Fibroblast of upper back skin (primary cell): ENCODE measurements around the gene RGS6.
"Not testable (repeated sequence)": the region's sequence is repeated elsewhere in the genome, so short reads cannot be mapped to it uniquely, and the experiment has no call there.

ENCODE experiments used
- DNase-seq: peaks from one replicate; pipeline ENCODE4 v3.0.0-alpha.2; 2013

The RGS6 gene

GRCh38 chr14:72472845-72473244 lies 540.6 kb downstream of the RGS6 start:
- no peak for DNase-seq

- peak; percentile 64 for DNase-seq
Observed at GRCh38 chr14:72476657-72477499, 544.6 kb downstream of the RGS6 start.

GRCh38 chr14:72477578-72477977 lies 545.3 kb downstream of the RGS6 start:
- not testable (repeated sequence) for DNase-seq

- no peak for DNase-seq
Observed at GRCh38 chr14:72478471-72478893, 546.3 kb downstream of the RGS6 start.

GRCh38 chr14:72479461-72479931 lies 547.3 kb downstream of the RGS6 start:
- DNase-seq, result no peak

GRCh38 chr14:72480464-72481243 lies 548.4 kb downstream of the RGS6 start:
- no peak for DNase-seq

- no peak for DNase-seq
Observed at GRCh38 chr14:72483311-72483710, 551.1 kb downstream of the RGS6 start.

- no peak for DNase-seq
Observed at GRCh38 chr14:72485695-72486094, 553.5 kb downstream of the RGS6 start.

- DNase-seq, result no peak
Observed at GRCh38 chr14:72488514-72488913, 556.3 kb downstream of the RGS6 start.

GRCh38 chr14:72492196-72492595 lies 560.0 kb downstream of the RGS6 start:
- no peak for DNase-seq

- DNase-seq, result no peak
Observed at GRCh38 chr14:72495668-72496067, 563.4 kb downstream of the RGS6 start.

- no peak for DNase-seq
Observed at GRCh38 chr14:72498646-72499045, 566.4 kb downstream of the RGS6 start.

- no peak for DNase-seq
Observed at GRCh38 chr14:72499746-72500145, 567.5 kb downstream of the RGS6 start.

GRCh38 chr14:72500234-72500838 lies 568.1 kb downstream of the RGS6 start:
- DNase-seq, result no peak

GRCh38 chr14:72501439-72501838 lies 569.2 kb downstream of the RGS6 start:
- no peak for DNase-seq

GRCh38 chr14:72503271-72503670 lies 571.0 kb downstream of the RGS6 start:
- DNase-seq, result no peak

- peak; percentile 40 for DNase-seq
Observed at GRCh38 chr14:72503696-72504368, 571.6 kb downstream of the RGS6 start.

- no peak for DNase-seq
Observed at GRCh38 chr14:72510566-72510965, 578.3 kb downstream of the RGS6 start.

GRCh38 chr14:72512281-72512680 lies 580.1 kb downstream of the RGS6 start:
- no peak for DNase-seq

GRCh38 chr14:72512925-72513324 lies 580.7 kb downstream of the RGS6 start:
- DNase-seq, result no peak

- DNase-seq, result no peak
Observed at GRCh38 chr14:72513346-72513745, 581.1 kb downstream of the RGS6 start.

- DNase-seq, result peak; percentile 62
Observed at GRCh38 chr14:72513965-72514659, 581.9 kb downstream of the RGS6 start.
